HEK293 (cell line): Measurements from ENCODE around the gene DPYSL4.

ENCODE experiments used
- CTCF ChIA-PET: fragments of 350-600 bp; formaldehyde crosslinking; extraction: SDS; loops from one replicate; lab custom pipeline; 2021; ENCODE audit warnings: antibody characterized with exemption; lab: Yijun Ruan, JAX
- POLR2A ChIA-PET: fragments of 300-600 bp; formaldehyde crosslinking; extraction: SDS; loops from one replicate; lab custom pipeline; 2020; ENCODE audit warnings: antibody characterized with exemption, inconsistent platforms; lab: Yijun Ruan, JAX
- H3K27ac ChIP-seq: fragments of 200-500 bp; sonication (Bioruptor generic); 2 replicates; pipeline ENCODE4 v1.5.1; 2014; ENCODE audit warnings: low read depth, low read length, control low read depth, inconsistent platforms; ENCODE audit errors: extremely low read depth
- H3K36me3 ChIP-seq, 2 experiments: fragments of 200-500 bp in 1 of 2; sonication (Bioruptor generic) in 1 of 2; 1 replicate in 1 of 2; 2 replicates in 1 of 2; pipeline ENCODE4 v1.5.1; 2014 to 2017; ENCODE audit warnings: inconsistent platforms in 2 of 2, low read length in 2 of 2; ENCODE audit not compliant: control insufficient read depth in 2 of 2, insufficient read depth in 1 of 2
- H3K4me1 ChIP-seq: fragments of 200-500 bp; sonication (Bioruptor generic); 2 replicates; pipeline ENCODE4 v1.5.1; 2014; ENCODE audit warnings: mild to moderate bottlenecking, low read length, inconsistent platforms; ENCODE audit not compliant: control insufficient read depth, insufficient read depth
- H3K4me3 ChIP-seq: 2 replicates; pipeline ENCODE4 v1.5.1; 2011; ENCODE audit warnings: low read depth, mild to moderate bottlenecking, control low read depth, low read length, moderate library complexity
- H3K9me3 ChIP-seq: fragments of 200-500 bp; sonication (Bioruptor generic); 2 replicates; pipeline ENCODE4 v1.5.1; 2014; ENCODE audit warnings: low read depth, low read length, inconsistent platforms; ENCODE audit not compliant: control insufficient read depth, insufficient read depth
- GFI1B ChIP-seq: fragments of 450-650 bp; formaldehyde crosslinking; IDR thresholded peaks from 2 replicates; pipeline ENCODE4 v1.5.1; 2016; ENCODE audit warnings: missing biosample characterization, missing genetic modification characterization
- GLIS2 ChIP-seq: fragments of 450-650 bp; formaldehyde crosslinking; IDR thresholded peaks from 2 replicates; pipeline ENCODE4 v1.5.1; 2016; ENCODE audit warnings: missing biosample characterization, missing genetic modification characterization
- IKZF3 ChIP-seq: fragments of 450-650 bp; IDR thresholded peaks from 2 replicates; pipeline ENCODE4 v1.5.0; 2018; ENCODE audit warnings: missing biosample characterization, mild to moderate bottlenecking, missing genetic modification characterization, moderate library complexity
- INSM2 ChIP-seq: fragments of 450-650 bp; formaldehyde crosslinking; IDR thresholded peaks from 2 replicates; pipeline ENCODE4 v1.5.1; 2016; ENCODE audit warnings: missing biosample characterization, missing genetic modification characterization
- PBX3 ChIP-seq: sonication (generic); formaldehyde crosslinking; IDR thresholded peaks from 2 replicates; pipeline ENCODE4 v1.8.1; 2022; ENCODE audit warnings: mild to moderate bottlenecking, moderate library complexity, missing genetic modification reagents
- TCF7L2 ChIP-seq: IDR thresholded peaks from 2 replicates; pipeline ENCODE4 v1.6.1; 2011; ENCODE audit warnings: low read depth, mild to moderate bottlenecking, inconsistent platforms, low read length, moderate library complexity, borderline replicate concordance
- TRIM28 ChIP-seq: IDR thresholded peaks from 2 replicates; pipeline ENCODE4 v1.6.1; 2011; ENCODE audit warnings: low read length, control low read depth, borderline replicate concordance
- YY2 ChIP-seq: fragments of 450-650 bp; formaldehyde crosslinking; IDR thresholded peaks from 2 replicates; pipeline ENCODE4 v1.5.1; 2016; ENCODE audit warnings: missing biosample characterization, missing genetic modification characterization
- ZFP69B ChIP-seq: fragments of 450-650 bp; formaldehyde crosslinking; IDR thresholded peaks from 2 replicates; pipeline ENCODE4 v1.5.1; 2016; ENCODE audit warnings: missing biosample characterization, missing genetic modification characterization
- ZNF169 ChIP-seq: fragments of 450-650 bp; formaldehyde crosslinking; IDR thresholded peaks from 2 replicates; pipeline ENCODE4 v1.5.1; 2016; ENCODE audit warnings: missing biosample characterization, missing genetic modification characterization
- ZNF248 ChIP-seq: fragments of 450-650 bp; formaldehyde crosslinking; IDR thresholded peaks from 2 replicates; pipeline ENCODE4 v1.5.1; 2017; ENCODE audit warnings: missing biosample characterization, missing genetic modification characterization
- ZNF366 ChIP-seq: fragments of 450-650 bp; formaldehyde crosslinking; conservative IDR thresholded peaks from 2 replicates; pipeline ENCODE4 v1.5.1; 2016; ENCODE audit warnings: missing biosample characterization, missing genetic modification characterization
- ZNF426 ChIP-seq: fragments of 450-650 bp; formaldehyde crosslinking; IDR thresholded peaks from 2 replicates; pipeline ENCODE4 v1.5.1; 2017; ENCODE audit warnings: missing biosample characterization, missing genetic modification characterization, mild to moderate bottlenecking, inconsistent platforms, moderate library complexity
- ZNF433 ChIP-seq: fragments of 450-650 bp; formaldehyde crosslinking; IDR thresholded peaks from 2 replicates; pipeline ENCODE4 v1.5.1; 2016; ENCODE audit warnings: missing biosample characterization, missing genetic modification characterization, low read depth
- ZNF501 ChIP-seq: fragments of 450-650 bp; formaldehyde crosslinking; IDR thresholded peaks from 2 replicates; pipeline ENCODE4 v1.5.1; 2016; ENCODE audit warnings: missing biosample characterization, missing genetic modification characterization
- ZNF626 ChIP-seq: fragments of 450-650 bp; sonication (Bioruptor Pico); formaldehyde crosslinking; IDR thresholded peaks from 2 replicates; pipeline ENCODE4 v1.5.1; 2018; ENCODE audit warnings: missing biosample characterization, missing genetic modification characterization, inconsistent platforms
- ZNF629 ChIP-seq: fragments of 450-650 bp; formaldehyde crosslinking; IDR thresholded peaks from 2 replicates; pipeline ENCODE4 v1.5.1; 2017; ENCODE audit warnings: missing biosample characterization, missing genetic modification characterization
- ZSCAN16 ChIP-seq: fragments of 450-650 bp; formaldehyde crosslinking; IDR thresholded peaks from 2 replicates; pipeline ENCODE4 v1.5.1; 2016; ENCODE audit warnings: missing biosample characterization, missing genetic modification characterization
- TF ChIP-seq, protein P1 (sequence below): fragments of 450-650 bp; formaldehyde crosslinking; IDR thresholded peaks from 2 replicates; pipeline ENCODE4 v1.5.1; 2016; ENCODE audit warnings: missing biosample characterization, missing genetic modification characterization
- TF ChIP-seq, protein P2 (sequence below): fragments of 450-650 bp; formaldehyde crosslinking; IDR thresholded peaks from 2 replicates; pipeline ENCODE4 v1.5.1; 2017; ENCODE audit warnings: missing biosample characterization, missing genetic modification characterization

Gene DPYSL4

GRCh38 chr10:132250481-132251475 is 64.0 kb downstream of the DPYSL4 start:
- CTCF ChIA-PET: no interaction called here
- no peaks in the 10 kb centered on the region for H3K4me1 ChIP-seq

GRCh38 chr10:132251928-132252327 is 65.2 kb downstream of the DPYSL4 start:
- Histone ChIP-seq H3K27ac (no peak overlapping the region), H3K36me3 (no peaks in the 10 kb centered on the region), H3K4me1 (no peaks in the 10 kb centered on the region), H3K9me3 (no peaks in the 10 kb centered on the region), H3K4me3 (no peak overlapping the region)
- CTCF ChIA-PET: interaction anchor here (0.7 kb wide), 1 partner anchor 717 kb away, joined by 3 read pairs; no protein-coding TSS in a partner anchor
- TF ChIP-seq ZNF248 (tag by site-specific recombination): no peak
- TF ChIP-seq GLIS2 (tag by site-specific recombination): no peak
- no peak for TF ChIP-seq IKZF3 (tag by site-specific recombination)
- TF ChIP-seq ZNF433: no peak
- TF ChIP-seq, protein P1, sequence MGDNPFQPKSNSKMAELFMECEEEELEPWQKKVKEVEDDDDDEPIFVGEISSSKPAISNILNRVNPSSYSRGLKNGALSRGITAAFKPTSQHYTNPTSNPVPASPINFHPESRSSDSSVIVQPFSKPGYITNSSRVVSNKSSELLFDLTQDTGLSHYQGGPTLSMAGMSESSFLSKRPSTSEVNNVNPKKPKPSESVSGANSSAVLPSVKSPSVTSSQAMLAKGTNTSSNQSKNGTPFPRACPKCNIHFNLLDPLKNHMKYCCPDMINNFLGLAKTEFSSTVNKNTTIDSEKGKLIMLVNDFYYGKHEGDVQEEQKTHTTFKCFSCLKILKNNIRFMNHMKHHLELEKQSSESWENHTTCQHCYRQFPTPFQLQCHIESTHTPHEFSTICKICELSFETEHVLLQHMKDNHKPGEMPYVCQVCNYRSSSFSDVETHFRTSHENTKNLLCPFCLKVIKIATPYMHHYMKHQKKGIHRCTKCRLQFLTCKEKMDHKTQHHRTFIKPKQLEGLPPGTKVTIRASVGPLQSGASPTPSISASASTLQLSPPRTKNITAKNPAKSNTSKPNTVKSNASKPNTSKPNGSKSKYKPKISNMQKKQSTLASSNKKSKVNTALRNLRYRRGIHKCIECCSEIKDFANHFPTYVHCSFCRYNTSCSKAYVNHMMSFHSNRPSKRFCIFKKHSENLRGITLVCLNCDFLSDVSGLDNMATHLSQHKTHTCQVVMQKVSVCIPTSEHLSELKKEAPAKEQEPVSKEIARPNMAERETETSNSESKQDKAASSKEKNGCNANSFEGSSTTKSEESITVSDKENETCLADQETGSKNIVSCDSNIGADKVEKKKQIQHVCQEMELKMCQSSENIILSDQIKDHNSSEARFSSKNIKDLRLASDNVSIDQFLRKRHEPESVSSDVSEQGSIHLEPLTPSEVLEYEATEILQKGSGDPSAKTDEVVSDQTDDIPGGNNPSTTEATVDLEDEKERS (tag by site-specific recombination): no peak
- TF ChIP-seq TCF7L2: no peak
- no peak for TF ChIP-seq YY2 (tag by site-specific recombination)
- POLR2A ChIA-PET: no interaction called here

More at GRCh38 chr10:132250481-132251475, 64.0 kb downstream of the DPYSL4 start:
- H3K36me3 ChIP-seq: no peaks in the 10 kb centered on the region
- H3K27ac ChIP-seq: no peak overlapping the region
- H3K4me3 ChIP-seq: no peak overlapping the region
- POLR2A ChIA-PET: no interaction called here
- no peaks in the 10 kb centered on the region for H3K9me3 ChIP-seq
- TF ChIP-seq ZNF626 (tag by site-specific recombination) (no peak), INSM2 (no peak), GLIS2 (tag by site-specific recombination) (peak; percentile 49), PBX3 (no peak)
- TF ChIP-seq, protein P2, sequence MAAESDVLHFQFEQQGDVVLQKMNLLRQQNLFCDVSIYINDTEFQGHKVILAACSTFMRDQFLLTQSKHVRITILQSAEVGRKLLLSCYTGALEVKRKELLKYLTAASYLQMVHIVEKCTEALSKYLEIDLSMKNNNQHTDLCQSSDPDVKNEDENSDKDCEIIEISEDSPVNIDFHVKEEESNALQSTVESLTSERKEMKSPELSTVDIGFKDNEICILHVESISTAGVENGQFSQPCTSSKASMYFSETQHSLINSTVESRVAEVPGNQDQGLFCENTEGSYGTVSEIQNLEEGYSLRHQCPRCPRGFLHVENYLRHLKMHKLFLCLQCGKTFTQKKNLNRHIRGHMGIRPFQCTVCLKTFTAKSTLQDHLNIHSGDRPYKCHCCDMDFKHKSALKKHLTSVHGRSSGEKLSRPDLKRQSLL (tag by site-specific recombination): no peak

GRCh38 chr10:132252412-132252811 is 65.7 kb downstream of the DPYSL4 start:
- Histone ChIP-seq H3K4me3 (no peak overlapping the region), H3K9me3 (no peaks in the 10 kb centered on the region), H3K4me1 (no peaks in the 10 kb centered on the region), H3K36me3 (no peaks in the 10 kb centered on the region), H3K27ac (no peak overlapping the region)
- POLR2A ChIA-PET: no interaction called here
- CTCF ChIA-PET: interaction anchor here (0.6 to 0.7 kb wide), 3 partner anchors 107 to 717 kb away, joined by 3 read pairs; no protein-coding TSS in a partner anchor
- no peak for TF ChIP-seq TRIM28
- TF ChIP-seq ZNF169 (tag by site-specific recombination): no peak
- TF ChIP-seq ZNF501 (tag by site-specific recombination): no peak
- no peak for TF ChIP-seq ZSCAN16 (tag by site-specific recombination)
- TF ChIP-seq ZNF366 (tag by site-specific recombination): no peak
- no peak for TF ChIP-seq ZNF248 (tag by site-specific recombination)
- no peak for TF ChIP-seq GFI1B (tag by site-specific recombination)
- no peak for TF ChIP-seq ZNF629 (tag by site-specific recombination)
- no peak for TF ChIP-seq ZNF426 (tag by site-specific recombination)
- TF ChIP-seq, protein P2 (tag by site-specific recombination): no peak
- no peak for TF ChIP-seq ZFP69B (tag by site-specific recombination)
